Peyer's patch (tissue), 4 donors: ENCODE data around the gene PPARA. TPM values are rescaled to one million over a fixed set of nuclear protein-coding genes. Genes with fewer than 3 reads are reported as not detected.
A peak's percentile ranks its signal among the peaks of the same experiment; 100 is the strongest.

Experiments
- DNase-seq, 3 donors: peaks; one replicate each; pipeline ENCODE4 v3.0.0-alpha.2; 2017 to 2019
- H3K27ac ChIP-seq, 4 donors: fragments of 200-600 bp; sonication (generic); one replicate each; pipeline ENCODE4 v1.5.1; 2016 to 2019
- H3K27me3 ChIP-seq, 2 donors: fragments of 200-600 bp; sonication (generic); one replicate each; pipeline ENCODE4 v1.5.1; 2019
- H3K36me3 ChIP-seq, 3 donors: fragments of 200-600 bp; sonication (generic); one replicate each; pipeline ENCODE4 v1.5.1; 2016 to 2019
- H3K4me1 ChIP-seq, 4 donors: fragments of 200-600 bp; sonication (generic); one replicate each; pipeline ENCODE4 v1.5.1; 2016 to 2019
- H3K4me3 ChIP-seq, 4 donors: fragments of 200-600 bp; sonication (generic); 1 replicate in 3 of 4; 2 replicates in 1 of 4; pipeline ENCODE4 v1.5.1; 2016 to 2019; ENCODE audit warnings: mild to moderate bottlenecking in 1 of 4
- H3K9me3 ChIP-seq, 4 donors: fragments of 200-600 bp; sonication (generic); one replicate each; pipeline ENCODE4 v1.5.1; 2016 to 2019; ENCODE audit warnings: mild to moderate bottlenecking in 1 of 4
- POLR2A ChIP-seq, 2 donors: fragments of 450-650 bp; IDR thresholded peaks; one replicate each; pipeline ENCODE4 v1.5.1; 2017; ENCODE audit warnings: antibody characterized with exemption in 2 of 2, mild to moderate bottlenecking in 2 of 2, moderate library complexity in 2 of 2
- total RNA-seq, 4 donors: library from RNA; depleted of rRNA; stranded (reverse); fragments of >200 nt; gene quantifications; one replicate each; pipeline ENCODE4 v1.1.0, GENCODE V29; 2016
- TF ChIP-seq, protein P1 (sequence below), 6 experiments: fragments of 450-650 bp in 4 of 6; fragments of 200-600 bp in 2 of 6; sonication (generic) in 1 of 6; IDR thresholded peaks; one replicate each; pipeline ENCODE4 v1.5.1; 2017 to 2019; ENCODE audit warnings: antibody characterized with exemption in 6 of 6, mild to moderate bottlenecking in 3 of 6, moderate library complexity in 1 of 6

Gene PPARA
- total RNA-seq, 4 donors from 2014 or later, result 21.5 to 231 (median 189) TPM

- Histone ChIP-seq H3K9me3 (no peaks in the 10 kb centered on the region), H3K36me3 (peaks cover 0 to 15% (median 0%) of the 10 kb centered on the region in 3 donors), H3K4me1 (peaks cover 0 to 21% (median 5%) of the 10 kb centered on the region in 4 donors), H3K4me3 (no peak overlapping the region), H3K27me3 (no peaks in the 10 kb centered on the region), H3K27ac (no peak overlapping the region)
- no peak for DNase-seq
- no peak for TF ChIP-seq POLR2A (IDR thresholded peaks at IDR 0.05)
- TF ChIP-seq, protein P1, sequence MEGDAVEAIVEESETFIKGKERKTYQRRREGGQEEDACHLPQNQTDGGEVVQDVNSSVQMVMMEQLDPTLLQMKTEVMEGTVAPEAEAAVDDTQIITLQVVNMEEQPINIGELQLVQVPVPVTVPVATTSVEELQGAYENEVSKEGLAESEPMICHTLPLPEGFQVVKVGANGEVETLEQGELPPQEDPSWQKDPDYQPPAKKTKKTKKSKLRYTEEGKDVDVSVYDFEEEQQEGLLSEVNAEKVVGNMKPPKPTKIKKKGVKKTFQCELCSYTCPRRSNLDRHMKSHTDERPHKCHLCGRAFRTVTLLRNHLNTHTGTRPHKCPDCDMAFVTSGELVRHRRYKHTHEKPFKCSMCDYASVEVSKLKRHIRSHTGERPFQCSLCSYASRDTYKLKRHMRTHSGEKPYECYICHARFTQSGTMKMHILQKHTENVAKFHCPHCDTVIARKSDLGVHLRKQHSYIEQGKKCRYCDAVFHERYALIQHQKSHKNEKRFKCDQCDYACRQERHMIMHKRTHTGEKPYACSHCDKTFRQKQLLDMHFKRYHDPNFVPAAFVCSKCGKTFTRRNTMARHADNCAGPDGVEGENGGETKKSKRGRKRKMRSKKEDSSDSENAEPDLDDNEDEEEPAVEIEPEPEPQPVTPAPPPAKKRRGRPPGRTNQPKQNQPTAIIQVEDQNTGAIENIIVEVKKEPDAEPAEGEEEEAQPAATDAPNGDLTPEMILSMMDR (IDR thresholded peaks at IDR 0.05), result no peak
These were observed 97.2 kb downstream of the PPARA start for GRCh38 chr22:46247443-46247975.

- Histone ChIP-seq H3K4me1 (peaks cover 0 to 20% (median 5%) of the 10 kb centered on the region in 4 donors), H3K36me3 (no peaks in the 10 kb centered on the region), H3K27ac (peak within 1 kb of the TSS; percentile 85 to 92 (median 90)), H3K4me3 (peak within 1 kb of the TSS; percentile 65 to 79 (median 76)), H3K9me3 (no peaks in the 10 kb centered on the region), H3K27me3 (no peaks in the 10 kb centered on the region)
- DNase-seq, result peak; percentile 88 to 97 (median 97)
- peak; percentile 79 to 96 for TF ChIP-seq POLR2A (IDR thresholded peaks at IDR 0.05)
- TF ChIP-seq, protein P1 (IDR thresholded peaks at IDR 0.05), result peak in 2 of 6 experiments; percentile 29 to 38
These were observed 99.9 kb downstream of the PPARA start, which contains the start of gene CDPF1 for GRCh38 chr22:46250035-46250782. Gene CDPF1, minus strand, starts transcription at chr22:46250293. Its CDS starts 2,009 bp downstream, at chr22:46248284.

- peaks cover 0 to 17% (median 5%) of the 10 kb centered on the region in 4 donors for H3K4me1 ChIP-seq
- H3K36me3 ChIP-seq, result no peaks in the 10 kb centered on the region
- H3K4me3 ChIP-seq, result peak overlapping the region; percentile 65 to 79 (median 76)
- H3K27me3 ChIP-seq, result no peaks in the 10 kb centered on the region
- DNase-seq, result peak in 1 of 3 donors; percentile 68
- H3K9me3 ChIP-seq, result no peaks in the 10 kb centered on the region
- H3K27ac ChIP-seq, result peak overlapping the region; percentile 85 to 92 (median 90)
- no peak for TF ChIP-seq POLR2A (IDR thresholded peaks at IDR 0.05)
- TF ChIP-seq, protein P1 (IDR thresholded peaks at IDR 0.05), result no peak
These were observed 100.4 kb downstream of the PPARA start for GRCh38 chr22:46250783-46251125.

DNA sequence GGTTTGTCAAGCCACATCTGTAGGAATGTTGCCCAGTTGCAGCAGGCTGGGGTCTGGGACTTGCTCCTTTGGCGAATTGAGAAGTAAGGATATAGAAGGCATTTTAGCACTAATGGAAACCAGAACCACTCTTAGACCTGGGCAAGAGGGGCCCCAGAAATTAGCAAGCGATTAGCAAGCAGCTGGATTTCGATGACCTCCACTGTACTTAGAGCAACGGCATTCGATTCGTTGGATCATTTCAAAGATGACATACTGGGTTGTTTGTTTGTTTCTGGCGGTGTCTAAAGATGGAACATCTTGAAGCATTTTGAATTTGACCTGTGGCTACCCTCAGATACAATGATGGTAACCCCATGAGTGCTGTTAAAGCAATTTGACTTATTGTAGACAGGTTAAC is 100.9 kb downstream of the PPARA start:
- Histone ChIP-seq H3K36me3 (no peaks in the 10 kb centered on the region), H3K27ac (peak overlapping the region in 1 of 4 donors; percentile 92)

GRCh38 chr22:46251816-46252380 is 101.6 kb downstream of the PPARA start:
- Histone ChIP-seq H3K4me1 (peaks cover 0 to 17% (median 5%) of the 10 kb centered on the region in 4 donors), H3K9me3 (no peaks in the 10 kb centered on the region), H3K4me3 (no peak overlapping the region), H3K27ac (no peak overlapping the region), H3K27me3 (no peaks in the 10 kb centered on the region), H3K36me3 (no peaks in the 10 kb centered on the region)
- DNase-seq, result no peak
- TF ChIP-seq, protein P1 (IDR thresholded peaks at IDR 0.05), result no peak

More for the DNA sequence above, 100.9 kb downstream of the PPARA start:
- no peak for DNase-seq
- no peaks in the 10 kb centered on the region for H3K27me3 ChIP-seq
- no peak for TF ChIP-seq POLR2A (IDR thresholded peaks at IDR 0.05)
- TF ChIP-seq, protein P1 (IDR thresholded peaks at IDR 0.05), result no peak
- peak overlapping the region in 2 of 4 donors; percentile 65 to 79 for H3K4me3 ChIP-seq
- H3K4me1 ChIP-seq, result peaks cover 0 to 17% (median 5%) of the 10 kb centered on the region in 4 donors
- no peaks in the 10 kb centered on the region for H3K9me3 ChIP-seq
